ENCODE data around the gene TMEM243. TPM values are rescaled to one million over a fixed set of nuclear protein-coding genes. Genes with fewer than 3 reads are reported as not detected.
A peak's percentile ranks its signal among the peaks of the same experiment; 100 is the strongest.
"Not testable (repeated sequence)": the region's sequence is repeated elsewhere in the genome, so short reads cannot be mapped to it uniquely, and the experiment has no call there.

The TMEM243 gene, protein sequence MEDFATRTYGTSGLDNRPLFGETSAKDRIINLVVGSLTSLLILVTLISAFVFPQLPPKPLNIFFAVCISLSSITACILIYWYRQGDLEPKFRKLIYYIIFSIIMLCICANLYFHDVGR
- 90.1 TPM for polyA plus RNA-seq (2012; ENCODE audit: low read depth, missing spikeins)

DNA sequence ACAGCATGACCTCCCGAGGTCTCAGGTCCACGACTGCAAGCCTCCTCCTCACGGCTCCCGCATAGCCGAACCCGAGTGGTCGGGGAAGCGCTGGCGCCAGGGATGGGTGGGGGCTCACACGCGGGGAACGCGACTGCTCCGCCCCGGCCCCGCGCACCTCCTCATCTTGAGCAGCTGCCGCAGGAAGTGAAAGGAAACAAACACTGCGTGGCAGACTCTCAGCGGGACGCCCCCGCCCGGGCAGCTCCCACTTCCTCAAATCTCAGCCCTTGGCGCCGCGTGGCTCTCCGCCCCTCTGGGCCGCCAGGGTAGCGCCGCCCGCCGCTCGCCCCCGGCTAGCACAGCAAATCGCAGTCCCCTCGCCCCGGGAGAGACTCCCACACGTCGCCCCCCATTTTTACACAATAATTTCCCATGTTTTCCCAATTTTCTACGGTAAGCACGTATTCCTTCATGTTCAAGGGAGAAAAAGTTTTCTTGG, at the start of gene TMEM243:
Gene TMEM243, minus strand, starts transcription at position 188 of the 481 bp plus-strand sequence. CDS start 229 bp downstream, outside the sequence.
- peak; percentile 81 for TF ChIP-seq TAF1 (IDR thresholded peaks at IDR 0.05; ENCODE audit: low read depth, low read length)
- peak; percentile 86 for TF ChIP-seq POLR2AphosphoS5 (IDR thresholded peaks at IDR 0.05; ENCODE audit: low read depth, low read length)
- TF ChIP-seq PAX5 (IDR thresholded peaks at IDR 0.05; ENCODE audit: insufficient read depth, low read length, severe bottlenecking): no peak
- peak; percentile 84 for TF ChIP-seq POU2F2 (IDR thresholded peaks at IDR 0.05; ENCODE audit: low read depth, low read length)
- peak; percentile 82 for TF ChIP-seq POLR2A (IDR thresholded peaks at IDR 0.05; ENCODE audit: low read depth, low read length)
- peak; percentile 99 for TF ChIP-seq SPI1 (IDR thresholded peaks at IDR 0.05; ENCODE audit: low read depth, low read length)
- FAIRE-seq: peak; percentile 96
- peak; percentile 71 for DNase-seq (ENCODE audit: insufficient read length, low spot score)

DNA sequence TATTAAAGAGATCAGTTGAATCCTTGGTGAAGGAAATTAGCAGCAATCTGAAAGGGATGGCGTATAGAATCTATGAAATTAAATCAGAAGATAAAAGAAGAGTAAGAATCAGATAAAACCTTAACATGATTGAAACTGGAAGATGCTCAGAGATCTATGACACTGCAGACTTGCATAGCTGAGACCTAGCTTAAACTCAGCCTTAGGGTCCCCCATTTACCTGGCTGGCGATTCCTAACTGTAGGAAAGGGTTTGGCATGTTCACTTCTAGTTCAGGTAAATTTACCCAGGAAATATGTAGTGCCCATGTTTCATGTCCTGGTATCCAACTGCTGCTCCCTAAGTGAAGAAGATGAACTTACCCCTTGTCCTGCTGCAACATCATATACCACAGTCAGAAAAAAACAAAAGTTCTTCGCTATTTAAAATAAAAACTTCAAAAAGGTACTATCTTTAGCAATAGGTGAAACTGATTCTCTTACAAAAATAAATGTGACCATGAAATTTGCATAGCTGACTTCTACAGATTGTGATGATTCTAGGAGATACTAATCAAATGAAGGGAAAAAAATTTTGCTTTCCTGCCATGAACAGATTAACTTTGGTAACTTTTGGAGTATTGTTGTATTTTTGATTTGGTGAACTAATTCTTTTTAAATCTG, 47.8 kb upstream of the TMEM243 start:
- DNase-seq (ENCODE audit: insufficient read length, low spot score): no peak
- no peak for TF ChIP-seq POLR2A (IDR thresholded peaks at IDR 0.05; ENCODE audit: low read depth, low read length)
- no peak for TF ChIP-seq POU2F2 (IDR thresholded peaks at IDR 0.05; ENCODE audit: low read depth, low read length)
- TF ChIP-seq PAX5 (IDR thresholded peaks at IDR 0.05; ENCODE audit: insufficient read depth, low read length, severe bottlenecking): no peak
- TF ChIP-seq TAF1 (IDR thresholded peaks at IDR 0.05; ENCODE audit: low read depth, low read length): no peak
- TF ChIP-seq SPI1 (IDR thresholded peaks at IDR 0.05; ENCODE audit: low read depth, low read length): no peak
- no peak for TF ChIP-seq POLR2AphosphoS5 (IDR thresholded peaks at IDR 0.05; ENCODE audit: low read depth, low read length)
- FAIRE-seq: no peak

DNA sequence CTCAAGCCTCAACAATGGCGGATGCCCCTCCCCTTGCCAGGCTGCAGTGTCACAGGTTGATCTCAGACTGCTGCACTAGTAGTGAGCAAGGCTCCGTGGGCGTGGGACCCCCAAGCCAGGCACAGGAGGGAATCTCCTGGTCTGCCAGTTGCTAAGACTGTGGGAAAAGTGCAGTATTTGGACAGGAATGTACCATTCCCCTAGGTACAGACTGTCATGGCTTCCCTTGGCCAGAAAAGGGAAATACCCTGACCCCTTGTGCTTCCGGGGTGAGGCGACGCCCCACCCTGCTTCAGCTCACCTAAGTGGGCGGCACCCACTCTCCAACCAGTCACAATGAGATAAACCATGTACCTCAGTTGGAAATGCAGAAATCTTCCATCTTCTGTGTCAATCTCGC, 44.0 kb upstream of the TMEM243 start:
- FAIRE-seq: no peak
- no peak for DNase-seq (ENCODE audit: insufficient read length, low spot score)
- TF ChIP-seq POU2F2 (IDR thresholded peaks at IDR 0.05; ENCODE audit: low read depth, low read length) (no peak), POLR2A (IDR thresholded peaks at IDR 0.05; ENCODE audit: low read depth, low read length) (no peak), POLR2AphosphoS5 (IDR thresholded peaks at IDR 0.05; ENCODE audit: low read depth, low read length) (no peak), TAF1 (IDR thresholded peaks at IDR 0.05; ENCODE audit: low read depth, low read length) (no peak), PAX5 (IDR thresholded peaks at IDR 0.05; ENCODE audit: insufficient read depth, low read length, severe bottlenecking) (no peak), SPI1 (IDR thresholded peaks at IDR 0.05; ENCODE audit: low read depth, low read length) (no peak)

DNA sequence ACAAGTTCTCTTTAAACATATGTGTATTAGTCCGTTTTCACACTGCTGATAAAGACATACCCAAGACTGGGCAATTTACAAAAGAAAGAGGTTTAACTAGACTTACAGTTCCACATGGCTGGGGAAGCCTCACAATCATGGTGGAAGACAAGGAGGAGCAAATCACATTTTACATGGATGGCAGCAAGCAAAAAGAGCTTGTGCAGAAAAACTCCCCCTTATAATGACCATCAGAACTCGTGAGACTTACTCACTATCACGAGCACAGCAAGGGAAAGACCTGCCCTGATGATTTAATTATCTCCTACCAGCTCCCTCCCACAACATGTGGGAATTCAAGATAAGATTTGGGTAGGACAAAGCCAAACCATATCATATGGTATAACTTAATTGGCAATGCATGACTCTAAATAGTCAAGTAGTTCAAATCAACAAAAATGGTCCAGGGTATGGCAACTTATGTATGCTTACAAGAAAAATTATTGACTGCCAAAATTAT, 34.1 kb upstream of the TMEM243 start:
- no peak for FAIRE-seq
- TF ChIP-seq POLR2AphosphoS5 (IDR thresholded peaks at IDR 0.05; ENCODE audit: low read depth, low read length) (no peak), PAX5 (IDR thresholded peaks at IDR 0.05; ENCODE audit: insufficient read depth, low read length, severe bottlenecking) (no peak), TAF1 (IDR thresholded peaks at IDR 0.05; ENCODE audit: low read depth, low read length) (no peak), POU2F2 (IDR thresholded peaks at IDR 0.05; ENCODE audit: low read depth, low read length) (no peak), SPI1 (IDR thresholded peaks at IDR 0.05; ENCODE audit: low read depth, low read length) (no peak), POLR2A (IDR thresholded peaks at IDR 0.05; ENCODE audit: low read depth, low read length) (no peak)

DNA sequence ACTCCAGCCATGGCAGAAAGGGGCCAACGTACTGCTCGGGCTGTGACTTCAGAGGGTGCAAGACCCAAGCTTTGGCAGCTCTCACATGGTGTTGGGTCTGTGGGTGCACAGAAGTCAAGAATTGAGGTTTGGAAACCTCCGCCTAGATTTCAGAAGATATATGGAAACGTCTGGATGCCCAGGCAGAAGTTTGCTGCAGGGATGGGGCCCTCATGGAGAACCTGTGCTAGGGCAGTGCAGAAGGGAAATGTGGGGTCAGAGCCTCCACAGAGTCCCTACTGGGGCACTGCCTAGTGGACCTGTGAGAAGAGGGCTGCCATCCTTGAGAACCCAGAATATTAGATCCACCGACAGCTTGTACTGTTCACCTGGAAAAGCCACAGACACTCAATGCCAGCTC, 26.1 kb upstream of the TMEM243 start:
- not testable (repeated sequence) for FAIRE-seq

More for the DNA sequence above, 34.1 kb upstream of the TMEM243 start:
- no peak for DNase-seq (ENCODE audit: insufficient read length, low spot score)

DNA sequence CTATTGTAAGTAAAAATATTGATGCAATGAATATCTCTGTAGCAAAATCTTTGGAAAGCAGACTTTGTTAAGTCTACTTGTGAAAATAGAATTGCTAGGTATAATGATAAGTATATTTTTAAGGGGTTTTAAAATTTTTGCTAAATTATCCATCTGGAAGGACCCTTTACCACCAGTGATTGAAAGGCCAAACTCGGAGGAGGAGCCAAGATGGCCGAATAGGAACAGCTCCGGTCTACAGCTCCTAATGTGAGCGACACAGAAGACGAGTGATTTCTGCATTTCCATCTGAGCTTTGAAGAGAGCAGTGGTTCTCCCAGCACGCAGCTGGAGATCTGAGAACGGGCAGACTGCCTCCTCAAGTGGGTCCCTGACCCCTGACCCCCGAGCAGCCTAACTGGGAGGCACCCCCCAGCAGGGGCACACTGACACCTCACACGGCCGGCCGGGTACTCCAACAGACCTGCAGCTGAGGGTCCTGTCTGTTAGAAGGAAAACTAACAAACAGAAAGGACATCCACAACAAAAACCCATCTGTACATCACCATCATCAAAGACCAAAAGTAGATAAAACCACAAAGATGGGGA, 19.0 kb upstream of the TMEM243 start:
- not testable (repeated sequence) for FAIRE-seq; DNase-seq (ENCODE audit: insufficient read length, low spot score)

More for the DNA sequence above, 26.1 kb upstream of the TMEM243 start:
- not testable (repeated sequence) for DNase-seq (ENCODE audit: insufficient read length, low spot score)

DNA sequence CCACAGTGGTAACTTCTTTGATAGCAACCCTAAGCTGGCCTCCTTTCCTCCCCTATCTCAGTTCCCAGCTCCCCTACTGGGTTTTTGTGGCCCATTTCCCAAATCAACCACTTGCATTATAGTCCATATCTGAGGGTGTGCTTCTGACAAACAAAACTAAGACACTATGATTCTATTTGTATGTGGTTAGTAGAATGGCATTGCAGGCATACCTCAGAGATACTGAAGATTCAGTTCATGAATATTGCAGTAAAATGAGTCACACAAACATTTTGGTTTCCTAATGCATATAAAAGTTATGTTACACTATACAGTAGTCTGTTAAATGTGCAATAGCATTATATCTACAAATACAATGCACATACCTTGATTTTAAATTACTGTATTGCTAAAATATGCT, 15.4 kb upstream of the TMEM243 start:
- DNase-seq (ENCODE audit: insufficient read length, low spot score): no peak
- TF ChIP-seq POU2F2 (IDR thresholded peaks at IDR 0.05; ENCODE audit: low read depth, low read length) (no peak), POLR2A (IDR thresholded peaks at IDR 0.05; ENCODE audit: low read depth, low read length) (no peak), SPI1 (IDR thresholded peaks at IDR 0.05; ENCODE audit: low read depth, low read length) (no peak), TAF1 (IDR thresholded peaks at IDR 0.05; ENCODE audit: low read depth, low read length) (no peak), POLR2AphosphoS5 (IDR thresholded peaks at IDR 0.05; ENCODE audit: low read depth, low read length) (no peak), PAX5 (IDR thresholded peaks at IDR 0.05; ENCODE audit: insufficient read depth, low read length, severe bottlenecking) (no peak)
- FAIRE-seq: peak; percentile 13

DNA sequence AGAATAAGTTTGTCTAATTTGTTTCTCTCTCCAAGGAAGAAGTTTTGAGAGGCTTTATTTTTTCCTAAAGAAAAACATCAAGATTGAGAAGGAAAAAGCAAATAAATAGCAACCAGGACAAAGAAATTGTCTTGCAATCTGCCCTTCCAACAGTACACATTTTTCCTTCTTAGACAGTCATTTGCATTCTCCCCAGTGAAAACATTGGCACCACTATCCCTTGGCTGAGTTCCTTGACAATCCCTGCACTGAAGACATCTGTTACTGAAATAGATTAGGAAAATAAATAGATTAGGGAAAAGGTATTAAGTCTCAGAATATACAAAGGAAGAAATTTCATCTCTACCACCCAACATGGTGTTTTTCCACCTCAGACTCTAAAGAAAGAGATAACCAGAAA, 12.2 kb upstream of the TMEM243 start:
- no peak for FAIRE-seq
- DNase-seq (ENCODE audit: insufficient read length, low spot score): no peak
- TF ChIP-seq POU2F2 (IDR thresholded peaks at IDR 0.05; ENCODE audit: low read depth, low read length) (no peak), SPI1 (IDR thresholded peaks at IDR 0.05; ENCODE audit: low read depth, low read length) (no peak), PAX5 (IDR thresholded peaks at IDR 0.05; ENCODE audit: insufficient read depth, low read length, severe bottlenecking) (no peak), TAF1 (IDR thresholded peaks at IDR 0.05; ENCODE audit: low read depth, low read length) (no peak), POLR2A (IDR thresholded peaks at IDR 0.05; ENCODE audit: low read depth, low read length) (no peak), POLR2AphosphoS5 (IDR thresholded peaks at IDR 0.05; ENCODE audit: low read depth, low read length) (no peak)

DNA sequence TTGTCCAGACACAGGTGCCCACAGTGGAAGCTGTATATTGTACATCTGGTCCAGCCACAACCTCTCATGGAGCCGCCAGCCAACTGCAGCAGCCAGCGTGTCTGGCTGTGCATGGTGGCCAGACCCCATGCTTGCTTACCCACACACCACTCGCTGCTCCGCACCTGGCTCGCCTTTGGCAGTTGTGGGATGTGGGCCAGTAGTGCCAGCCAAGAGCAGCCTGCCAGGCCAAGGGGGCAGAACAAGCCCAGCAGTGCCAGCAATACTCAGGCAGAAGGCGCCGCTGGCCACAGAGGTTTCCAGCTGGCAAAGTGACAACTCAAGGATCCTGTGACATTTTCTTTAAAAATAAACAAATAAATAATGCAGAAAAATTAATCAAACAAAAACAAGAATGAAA, 11.7 kb upstream of the TMEM243 start:
- DNase-seq (ENCODE audit: insufficient read length, low spot score) (no peak), FAIRE-seq (no peak)
- TF ChIP-seq PAX5 (IDR thresholded peaks at IDR 0.05; ENCODE audit: insufficient read depth, low read length, severe bottlenecking): no peak
- no peak for TF ChIP-seq SPI1 (IDR thresholded peaks at IDR 0.05; ENCODE audit: low read depth, low read length)
- TF ChIP-seq POU2F2 (IDR thresholded peaks at IDR 0.05; ENCODE audit: low read depth, low read length): no peak
- no peak for TF ChIP-seq TAF1 (IDR thresholded peaks at IDR 0.05; ENCODE audit: low read depth, low read length)
- no peak for TF ChIP-seq POLR2AphosphoS5 (IDR thresholded peaks at IDR 0.05; ENCODE audit: low read depth, low read length)
- TF ChIP-seq POLR2A (IDR thresholded peaks at IDR 0.05; ENCODE audit: low read depth, low read length): no peak
